ENCODE results near the gene MCL1. TPM values are rescaled to one million over a fixed set of nuclear protein-coding genes. Genes with fewer than 3 reads are reported as not detected.
A peak's percentile ranks its signal among the peaks of the same experiment; 100 is the strongest.

Gene MCL1
- total RNA-seq, 1 donor from 2014 or later = 233 TPM

DNA sequence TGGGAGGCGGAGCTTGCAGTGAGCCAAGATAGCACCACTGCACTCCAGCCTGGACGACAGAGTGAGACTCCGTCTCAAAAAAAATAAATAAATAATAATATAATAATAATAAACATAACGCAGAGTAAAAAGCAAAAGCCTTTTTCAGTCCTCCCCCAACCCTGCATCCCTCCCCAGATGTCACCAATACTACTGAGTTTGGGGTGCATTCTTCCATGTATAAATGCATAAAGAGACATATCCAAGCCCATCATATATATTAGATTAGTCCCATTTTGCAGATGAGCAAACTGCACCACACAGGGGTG is 31.1 kb downstream of the MCL1 start:
- intact Hi-C loops (cut with micrococcal nuclease) = no loop called here
- Mint-ChIP-seq H3K36me3 (ENCODE audit: low read depth) (no peaks in the 10 kb centered on the region), H3K9me3 (no peaks in the 10 kb centered on the region), H3K27ac (no peak overlapping the region), H3K4me1 (peaks cover 24% of the 10 kb centered on the region), H3K27me3 (peaks cover 21% of the 10 kb centered on the region), H3K4me3 (peak overlapping the region; percentile 79)
- TF ChIP-seq, protein P1, sequence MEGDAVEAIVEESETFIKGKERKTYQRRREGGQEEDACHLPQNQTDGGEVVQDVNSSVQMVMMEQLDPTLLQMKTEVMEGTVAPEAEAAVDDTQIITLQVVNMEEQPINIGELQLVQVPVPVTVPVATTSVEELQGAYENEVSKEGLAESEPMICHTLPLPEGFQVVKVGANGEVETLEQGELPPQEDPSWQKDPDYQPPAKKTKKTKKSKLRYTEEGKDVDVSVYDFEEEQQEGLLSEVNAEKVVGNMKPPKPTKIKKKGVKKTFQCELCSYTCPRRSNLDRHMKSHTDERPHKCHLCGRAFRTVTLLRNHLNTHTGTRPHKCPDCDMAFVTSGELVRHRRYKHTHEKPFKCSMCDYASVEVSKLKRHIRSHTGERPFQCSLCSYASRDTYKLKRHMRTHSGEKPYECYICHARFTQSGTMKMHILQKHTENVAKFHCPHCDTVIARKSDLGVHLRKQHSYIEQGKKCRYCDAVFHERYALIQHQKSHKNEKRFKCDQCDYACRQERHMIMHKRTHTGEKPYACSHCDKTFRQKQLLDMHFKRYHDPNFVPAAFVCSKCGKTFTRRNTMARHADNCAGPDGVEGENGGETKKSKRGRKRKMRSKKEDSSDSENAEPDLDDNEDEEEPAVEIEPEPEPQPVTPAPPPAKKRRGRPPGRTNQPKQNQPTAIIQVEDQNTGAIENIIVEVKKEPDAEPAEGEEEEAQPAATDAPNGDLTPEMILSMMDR (IDR thresholded peaks at IDR 0.05) = no peak
- ChIA-PET CTCF (interaction anchor here (0.6 to 1.0 kb wide), 2 partner anchors 12 to 16 kb away, joined by 3 to 10 read pairs; no protein-coding TSS in a partner anchor), POLR2A (interaction anchor here (0.6 to 1.7 kb wide), 9 partner anchors 12 to 1110 kb away, joined by 3 to 11 read pairs (median 4); partner anchors contain the start of genes ENSA and TARS2)
- no peak for DNase-seq
- ATAC-seq (ENCODE audit: low read depth) = no peak

DNA sequence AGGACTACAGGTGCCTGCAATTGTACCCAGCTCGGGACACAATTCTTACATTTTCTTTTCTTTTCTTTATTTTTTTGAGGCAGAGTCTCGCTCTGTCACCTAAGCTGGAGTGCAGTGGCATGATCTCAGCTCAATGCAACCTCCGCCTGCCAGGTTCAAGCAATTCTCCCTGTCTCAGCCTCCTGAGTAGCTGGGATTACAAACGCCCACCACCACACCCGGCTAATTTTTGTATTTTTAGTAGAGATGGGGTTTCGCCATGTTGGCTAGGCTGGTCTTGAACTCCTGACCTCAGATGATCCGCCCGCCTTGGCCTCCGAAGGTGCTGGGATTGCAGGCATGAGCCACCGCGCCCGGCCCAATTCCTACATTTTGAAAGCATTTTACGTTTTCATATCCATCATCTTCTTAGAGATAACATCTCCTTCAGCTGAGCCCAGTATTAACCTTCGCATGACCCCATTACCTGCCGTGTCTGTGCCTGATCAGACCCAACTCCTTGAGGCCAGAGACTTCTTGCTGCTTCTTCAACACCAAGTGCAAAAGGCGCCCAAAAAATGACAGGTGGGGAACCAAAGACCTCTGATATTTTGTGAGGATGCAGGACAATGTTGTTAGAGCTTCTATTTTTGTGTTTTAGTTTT is 33.0 kb downstream of the MCL1 start:
- TF ChIP-seq, protein P1 (IDR thresholded peaks at IDR 0.05) = no peak
- intact Hi-C loops (cut with micrococcal nuclease) = no loop called here
- Mint-ChIP-seq H3K27ac (no peak overlapping the region), H3K4me1 (peaks cover 12% of the 10 kb centered on the region), H3K4me3 (no peak overlapping the region), H3K9me3 (no peaks in the 10 kb centered on the region), H3K27me3 (peaks cover 21% of the 10 kb centered on the region), H3K36me3 (ENCODE audit: low read depth) (no peaks in the 10 kb centered on the region)
- ATAC-seq (ENCODE audit: low read depth) (no peak), DNase-seq (no peak)
- ChIA-PET CTCF (interaction anchor here (1.9 kb wide), 1 partner anchor 14 kb away, joined by 5 read pairs; no protein-coding TSS in a partner anchor), POLR2A (interaction anchor here (0.5 to 1.5 kb wide), 5 partner anchors 29 to 206 kb away, joined by 3 to 8 read pairs (median 3); partner anchors contain the start of gene ENSA)

DNA sequence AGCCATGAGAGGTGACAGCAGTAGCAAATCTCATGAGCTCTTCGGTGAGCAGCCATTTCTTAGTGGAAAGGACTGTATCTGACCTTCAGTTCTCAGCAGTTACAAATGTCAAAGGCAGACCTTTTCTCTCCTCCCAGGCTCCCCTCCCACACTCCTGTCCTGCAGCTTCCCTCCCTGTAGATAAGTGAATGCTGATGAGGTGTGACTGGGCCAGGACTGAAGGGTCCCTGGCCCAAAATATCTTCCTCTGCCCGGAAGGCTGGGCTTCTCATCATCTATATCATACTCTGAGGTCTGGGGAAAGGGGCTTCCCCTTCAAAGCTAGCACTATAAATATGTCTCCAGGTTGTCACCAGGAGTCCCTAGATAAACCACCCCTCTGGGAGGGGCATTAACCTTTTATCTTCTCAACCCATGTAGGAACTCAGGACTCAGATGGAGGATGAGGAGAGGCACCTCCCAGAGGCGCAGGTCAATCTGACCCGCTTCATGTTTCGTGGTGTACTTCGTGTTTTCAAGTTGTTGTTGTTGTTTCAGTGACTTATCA is 33.9 kb downstream of the MCL1 start:
- H3K27ac Mint-ChIP-seq = no peak overlapping the region
- ChIA-PET CTCF (interaction anchor here (1.9 kb wide), 1 partner anchor 15 kb away, joined by 5 read pairs; no protein-coding TSS in a partner anchor), POLR2A (interaction anchor here (0.5 to 1.5 kb wide), 3 partner anchors 60 to 205 kb away, joined by 3 to 4 read pairs (median 3); partner anchors contain the start of gene ENSA)
- H3K4me3 Mint-ChIP-seq = no peak overlapping the region
- peaks cover 18% of the 10 kb centered on the region for H3K27me3 Mint-ChIP-seq
- H3K4me1 Mint-ChIP-seq = peaks cover 6% of the 10 kb centered on the region
- intact Hi-C loops (cut with micrococcal nuclease) = no loop called here
- no peak for DNase-seq
- TF ChIP-seq, protein P1 (IDR thresholded peaks at IDR 0.05) = no peak
- H3K9me3 Mint-ChIP-seq = no peaks in the 10 kb centered on the region
- ATAC-seq (ENCODE audit: low read depth) = no peak
- H3K36me3 Mint-ChIP-seq (ENCODE audit: low read depth) = no peaks in the 10 kb centered on the region

DNA sequence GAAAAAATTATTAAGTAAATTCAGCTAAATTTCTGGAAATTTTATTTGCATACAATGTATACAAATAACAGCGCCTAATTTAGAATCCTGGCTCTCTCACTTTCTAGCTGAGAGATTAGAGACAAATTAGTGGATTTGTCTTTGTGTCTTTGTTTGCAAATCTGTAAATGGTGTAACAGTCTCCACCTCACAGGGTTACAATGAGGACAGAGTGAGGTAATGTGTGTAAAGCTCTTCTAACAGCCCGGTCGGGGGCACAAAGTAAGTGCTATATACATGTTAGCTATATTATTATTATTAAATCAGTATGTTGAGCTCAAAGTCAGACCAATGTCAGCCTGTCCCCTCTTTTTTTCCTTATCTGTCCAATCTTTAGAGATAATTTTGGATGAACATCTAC is 35.2 kb downstream of the MCL1 start:
- peaks cover 3% of the 10 kb centered on the region for H3K4me1 Mint-ChIP-seq
- TF ChIP-seq, protein P1 (IDR thresholded peaks at IDR 0.05) = no peak
- ChIA-PET POLR2A (no interaction called here), CTCF (interaction anchor here (1.3 kb wide), 1 partner anchor 28 kb away, joined by 3 read pairs; the partner anchor contains the start of gene FALEC)
- H3K9me3 Mint-ChIP-seq = no peaks in the 10 kb centered on the region
- H3K27ac Mint-ChIP-seq = no peak overlapping the region
- DNase-seq (no peak), ATAC-seq (ENCODE audit: low read depth) (no peak)
- no peak overlapping the region for H3K4me3 Mint-ChIP-seq
- H3K36me3 Mint-ChIP-seq (ENCODE audit: low read depth) = no peaks in the 10 kb centered on the region
- H3K27me3 Mint-ChIP-seq = peaks cover 13% of the 10 kb centered on the region
- intact Hi-C loops (cut with micrococcal nuclease) = no loop called here

DNA sequence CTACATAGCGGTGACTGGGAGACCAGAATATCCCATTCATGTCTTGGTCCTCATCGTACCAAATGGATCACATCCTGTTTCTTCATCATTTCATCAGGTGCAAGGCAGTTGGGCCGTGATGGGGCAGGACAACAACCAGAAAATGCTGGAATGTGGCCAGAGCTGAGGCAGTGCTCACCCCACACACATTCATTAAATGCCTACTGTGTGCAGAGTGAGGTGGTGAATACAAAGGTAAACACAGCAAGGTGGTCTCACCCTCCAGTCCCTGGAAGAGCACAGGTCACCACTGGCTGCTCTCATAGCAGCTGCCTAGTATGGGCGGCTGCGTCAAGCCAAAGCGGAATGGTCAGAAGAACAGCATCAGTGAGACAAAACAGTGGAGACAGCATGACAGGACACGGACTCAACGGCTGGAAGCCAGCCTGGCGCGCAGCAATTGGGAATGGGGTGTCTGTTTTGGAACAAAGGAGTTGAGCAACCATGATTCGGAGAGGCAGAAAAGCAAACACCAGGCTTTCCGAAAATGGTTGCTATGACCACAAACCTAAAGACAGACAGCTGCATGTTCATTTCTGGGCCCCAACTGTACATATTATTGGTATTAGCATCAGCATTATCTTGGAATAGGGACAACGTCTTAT is 35.8 kb downstream of the MCL1 start:
- ChIA-PET CTCF (interaction anchor here (1.3 kb wide), 1 partner anchor 28 kb away, joined by 3 read pairs; the partner anchor contains the start of gene FALEC), POLR2A (no interaction called here)
- Mint-ChIP-seq H3K4me3 (no peak overlapping the region), H3K4me1 (peaks cover 3% of the 10 kb centered on the region), H3K27me3 (peaks cover 13% of the 10 kb centered on the region), H3K36me3 (ENCODE audit: low read depth) (no peaks in the 10 kb centered on the region), H3K27ac (no peak overlapping the region), H3K9me3 (no peaks in the 10 kb centered on the region)
- TF ChIP-seq, protein P1 (IDR thresholded peaks at IDR 0.05) = no peak
- DNase-seq (no peak), ATAC-seq (ENCODE audit: low read depth) (no peak)
- intact Hi-C loops (cut with micrococcal nuclease) = no loop called here
